CD14-positive monocyte (primary cell): ENCODE measurements around the gene IRF4. TPM values are rescaled to one million over a fixed set of nuclear protein-coding genes. Genes with fewer than 3 reads are reported as not detected.
A peak's percentile ranks its signal among the peaks of the same experiment; 100 is the strongest.

Source experiments
- DNase-seq, 3 donors: peaks; one replicate each; pipeline ENCODE4 v3.0.0-alpha.2; 2011 to 2022
- H2AFZ ChIP-seq: 2 replicates; pipeline ENCODE4 v1.6.0; 2012; ENCODE audit warnings: mild to moderate bottlenecking, low read depth, low read length, inconsistent platforms; ENCODE audit not compliant: insufficient read depth, poor library complexity, severe bottlenecking
- H3K27ac ChIP-seq, 2 donors: 1 replicate in 1 of 2; 2 replicates in 1 of 2; pipeline ENCODE4 v1.5.1; 2012 to 2013; ENCODE audit warnings: low read length in 2 of 2, control low read depth in 1 of 2, inconsistent platforms in 1 of 2, low read depth in 1 of 2, mild to moderate bottlenecking in 1 of 2
- H3K27me3 ChIP-seq, 2 donors: one replicate each; pipeline versions ENCODE4 v1.6.0 to v1.6.1; 2011 to 2013; ENCODE audit warnings: low read length in 2 of 2; ENCODE audit not compliant: control insufficient read depth in 2 of 2, insufficient read depth in 2 of 2
- H3K36me3 ChIP-seq, 2 donors: replicated peaks in 1 of 2; 1 replicate in 1 of 2; 2 replicates in 1 of 2; pipeline versions ENCODE4 v1.5.1 to v1.6.1; 2012 to 2013; ENCODE audit warnings: low read length in 2 of 2, control low read depth in 1 of 2, inconsistent platforms in 1 of 2, mild to moderate bottlenecking in 1 of 2; ENCODE audit not compliant: insufficient read depth in 2 of 2, control insufficient read depth in 1 of 2
- H3K4me1 ChIP-seq, 2 donors: 1 replicate in 1 of 2; 2 replicates in 1 of 2; pipeline versions ENCODE4 v1.5.1 to v1.6.1; 2012 to 2013; ENCODE audit warnings: low read length in 2 of 2, control low read depth in 1 of 2, inconsistent platforms in 1 of 2, mild to moderate bottlenecking in 1 of 2, moderate library complexity in 1 of 2; ENCODE audit not compliant: insufficient read depth in 2 of 2, control insufficient read depth in 1 of 2
- H3K4me2 ChIP-seq: replicated peaks from 2 replicates; pipeline ENCODE3; 2012; ENCODE audit warnings: low read length, moderate library complexity, mild to moderate bottlenecking; ENCODE audit not compliant: poor library complexity, severe bottlenecking; ENCODE audit errors: extremely low read depth
- H3K4me3 ChIP-seq, 3 experiments: fragments of 200-600 bp in 1 of 3; sonication (generic) in 1 of 3; replicated peaks in 1 of 3; 1 replicate in 2 of 3; 2 replicates in 1 of 3; pipeline ENCODE4 v1.5.1; 2011 to 2013; ENCODE audit warnings: low read length in 3 of 3, mild to moderate bottlenecking in 3 of 3, control low read depth in 2 of 3, low read depth in 2 of 3, inconsistent platforms in 1 of 3, moderate library complexity in 1 of 3
- H3K79me2 ChIP-seq: 2 replicates; pipeline ENCODE4 v1.6.0; 2012; ENCODE audit warnings: mild to moderate bottlenecking, control low read depth, inconsistent platforms, low read length, moderate library complexity; ENCODE audit not compliant: insufficient read depth
- H3K9ac ChIP-seq: 2 replicates; pipeline ENCODE4 v1.6.0; 2017; ENCODE audit warnings: low read length, mild to moderate bottlenecking; ENCODE audit not compliant: insufficient read depth, poor library complexity, severe bottlenecking
- H3K9me3 ChIP-seq, 2 donors: replicated peaks in 1 of 2; 1 replicate in 1 of 2; 2 replicates in 1 of 2; pipeline versions ENCODE4 v1.5.1 to v1.6.1; 2012 to 2013; ENCODE audit warnings: low read length in 2 of 2, control low read depth in 1 of 2; ENCODE audit not compliant: control insufficient read depth in 1 of 2, insufficient read depth in 1 of 2
- H4K20me1 ChIP-seq: 2 replicates; pipeline ENCODE4 v1.6.0; 2012; ENCODE audit warnings: mild to moderate bottlenecking, low read length, control low read depth, moderate library complexity; ENCODE audit not compliant: insufficient read depth
- H3K27ac Mint-ChIP-seq, 7 donors: one replicate each; pipeline ENCODE4 v1.8.0; 2020; ENCODE audit warnings: mild to moderate bottlenecking in 7 of 7, mixed read lengths in 7 of 7, moderate library complexity in 6 of 7, inconsistent platforms in 2 of 7
- H3K27me3 Mint-ChIP-seq, 3 donors: one replicate each; pipeline ENCODE4 v1.8.0; 2021 to 2022; ENCODE audit warnings: low read depth in 3 of 3, mild to moderate bottlenecking in 3 of 3, mixed read lengths in 3 of 3, moderate library complexity in 3 of 3, inconsistent platforms in 1 of 3
- H3K36me3 Mint-ChIP-seq, 2 donors: one replicate each; pipeline ENCODE4 v1.8.0; 2020; ENCODE audit warnings: mixed read lengths in 2 of 2, inconsistent platforms in 1 of 2, mild to moderate bottlenecking in 1 of 2
- H3K4me1 Mint-ChIP-seq: one replicate; pipeline ENCODE4 v1.8.0; 2020; ENCODE audit warnings: mild to moderate bottlenecking, mixed read lengths
- H3K4me3 Mint-ChIP-seq, 2 donors: one replicate each; pipeline ENCODE4 v1.8.0; 2020; ENCODE audit warnings: mild to moderate bottlenecking in 2 of 2, mixed read lengths in 2 of 2, moderate library complexity in 1 of 2
- H3K9me3 Mint-ChIP-seq, 7 donors: one replicate each; pipeline ENCODE4 v1.8.0; 2020 to 2022; ENCODE audit warnings: mixed read lengths in 7 of 7, mild to moderate bottlenecking in 6 of 7, moderate library complexity in 6 of 7, inconsistent platforms in 2 of 7
- WGBS: methylation state at CpG from one replicate; pipeline ENCODE4 v1.1.5; 2013; ENCODE audit warnings: missing lambda C conversion rate; ENCODE audit not compliant: insufficient coverage; 5-methylcytosine and 5-hydroxymethylcytosine counted together
- intact Hi-C, 2 donors: fragments of 100-400 bp; cut with micrococcal nuclease; formaldehyde crosslinking; loops; one replicate each; pipeline versions ENCODE4 v1.15.0 to v1.15.1; 2023
- polyA plus RNA-seq, 3 donors: library from polyadenylated mRNA; depleted of rRNA in 1 of 3; unstranded in 2 of 3; stranded (reverse) in 1 of 3; fragments of 300-500 nt in 2 of 3; fragments of >200 nt in 1 of 3; fragmentation: Illumina TruSeq in 2 of 3; gene quantifications; 1 replicate in 2 of 3; 2 replicates in 1 of 3; pipeline ENCODE4 v1.2.3, GENCODE V29; 2012 to 2021
- TF ChIP-seq, protein P1 (sequence below): fragments of 200-600 bp; IDR thresholded peaks from one replicate; pipeline ENCODE4 v1.8.0; 2022; ENCODE audit warnings: antibody characterized with exemption, mild to moderate bottlenecking

Gene IRF4
- polyA plus RNA-seq, 3 donors, result 3.0 to 13.6 (median 6.4) TPM

- H3K36me3 ChIP-seq, result no peaks in the 10 kb centered on the region
- intact Hi-C loops, result no loop called here
- peaks cover 2% of the 10 kb centered on the region for H3K4me1 Mint-ChIP-seq
- peaks cover 0 to 9% (median 8%) of the 10 kb centered on the region in 3 donors for H3K27me3 Mint-ChIP-seq
- H3K4me3 Mint-ChIP-seq, result peak overlapping the region in 1 of 2 donors; percentile 18
- H3K4me2 ChIP-seq, result no peak overlapping the region
- H3K27ac ChIP-seq, result no peak overlapping the region
- H2AFZ ChIP-seq, result no peak overlapping the region
- no peak overlapping the region for H3K9ac ChIP-seq
- H3K79me2 ChIP-seq, result no peaks in the 10 kb centered on the region
- TF ChIP-seq, protein P1, sequence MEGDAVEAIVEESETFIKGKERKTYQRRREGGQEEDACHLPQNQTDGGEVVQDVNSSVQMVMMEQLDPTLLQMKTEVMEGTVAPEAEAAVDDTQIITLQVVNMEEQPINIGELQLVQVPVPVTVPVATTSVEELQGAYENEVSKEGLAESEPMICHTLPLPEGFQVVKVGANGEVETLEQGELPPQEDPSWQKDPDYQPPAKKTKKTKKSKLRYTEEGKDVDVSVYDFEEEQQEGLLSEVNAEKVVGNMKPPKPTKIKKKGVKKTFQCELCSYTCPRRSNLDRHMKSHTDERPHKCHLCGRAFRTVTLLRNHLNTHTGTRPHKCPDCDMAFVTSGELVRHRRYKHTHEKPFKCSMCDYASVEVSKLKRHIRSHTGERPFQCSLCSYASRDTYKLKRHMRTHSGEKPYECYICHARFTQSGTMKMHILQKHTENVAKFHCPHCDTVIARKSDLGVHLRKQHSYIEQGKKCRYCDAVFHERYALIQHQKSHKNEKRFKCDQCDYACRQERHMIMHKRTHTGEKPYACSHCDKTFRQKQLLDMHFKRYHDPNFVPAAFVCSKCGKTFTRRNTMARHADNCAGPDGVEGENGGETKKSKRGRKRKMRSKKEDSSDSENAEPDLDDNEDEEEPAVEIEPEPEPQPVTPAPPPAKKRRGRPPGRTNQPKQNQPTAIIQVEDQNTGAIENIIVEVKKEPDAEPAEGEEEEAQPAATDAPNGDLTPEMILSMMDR, result no peak
- H3K4me1 ChIP-seq, result peaks cover 0 to 2% of the 10 kb centered on the region in 2 donors
- no peak overlapping the region for H3K27ac Mint-ChIP-seq
- 92% methylated on average over 8 of the region's 9 CpGs for WGBS
- peaks cover 0 to 5% (median 0%) of the 10 kb centered on the region in 7 donors for H3K9me3 Mint-ChIP-seq
- H3K36me3 Mint-ChIP-seq, result no peaks in the 10 kb centered on the region
- DNase-seq, result no peak
- H3K9me3 ChIP-seq, result no peaks in the 10 kb centered on the region
- H4K20me1 ChIP-seq, result no peaks in the 10 kb centered on the region
- no peak overlapping the region for H3K4me3 ChIP-seq
- H3K27me3 ChIP-seq, result no peaks in the 10 kb centered on the region
These were observed 48.2 kb downstream of the IRF4 start for GRCh38 chr6:439641-440167.

DNA sequence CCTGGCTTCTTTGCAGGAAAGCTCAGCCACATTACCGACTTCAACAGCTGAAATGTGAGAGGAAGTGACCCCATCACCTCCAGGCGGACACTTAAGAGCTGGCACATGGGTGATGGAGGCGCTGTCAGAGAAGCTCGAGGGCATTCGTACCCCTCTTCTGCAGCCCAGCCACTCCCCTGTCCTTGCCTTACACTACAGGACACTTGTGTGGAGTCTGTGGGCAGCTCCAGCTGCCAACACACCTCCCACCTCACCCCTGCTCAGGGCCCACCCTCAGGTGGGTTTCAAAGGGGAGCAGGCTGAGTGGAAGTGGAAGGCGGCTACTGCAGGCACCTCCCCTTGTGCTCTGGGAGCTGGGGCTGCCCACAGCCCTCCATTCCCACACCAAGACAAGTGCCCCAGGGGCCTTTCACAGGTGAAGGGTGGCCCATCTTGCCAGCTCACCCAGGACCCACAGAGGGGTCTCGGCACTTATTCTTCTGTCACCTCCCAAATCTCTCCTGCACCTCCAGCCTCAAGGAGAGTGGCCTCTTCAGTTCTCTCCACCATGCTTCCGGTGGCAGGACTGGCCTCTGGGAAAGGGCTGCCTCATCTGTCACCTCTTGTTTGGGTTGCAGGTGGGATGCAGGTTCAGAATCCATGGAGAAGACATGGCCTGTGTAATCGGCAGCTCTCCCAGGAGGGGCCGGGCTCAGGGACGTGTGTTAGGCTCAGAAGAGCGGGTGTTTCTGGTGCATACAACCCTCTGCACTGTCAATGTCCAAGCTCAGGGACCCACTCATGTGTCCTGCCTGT lies 49.8 kb downstream of the IRF4 start:
- no peaks in the 10 kb centered on the region for H3K36me3 Mint-ChIP-seq
- WGBS, result 80% methylated on average over 4 of the region's 12 CpGs
- no peak overlapping the region for H3K27ac ChIP-seq
- no peak overlapping the region for H3K4me3 ChIP-seq
- no peak overlapping the region for H3K4me2 ChIP-seq
- H3K36me3 ChIP-seq, result no peaks in the 10 kb centered on the region
- no peaks in the 10 kb centered on the region for H4K20me1 ChIP-seq
- intact Hi-C loops, result no loop called here
- peaks cover 3 to 11% (median 5%) of the 10 kb centered on the region in 3 donors for H3K27me3 Mint-ChIP-seq
- H3K4me1 ChIP-seq, result no peaks in the 10 kb centered on the region
- no peaks in the 10 kb centered on the region for H3K79me2 ChIP-seq
- no peaks in the 10 kb centered on the region for H3K9me3 ChIP-seq
- DNase-seq, result no peak
- H3K4me3 Mint-ChIP-seq, result no peak overlapping the region
- H3K9ac ChIP-seq, result no peak overlapping the region
- H3K4me1 Mint-ChIP-seq, result peaks cover 1% of the 10 kb centered on the region
- peaks cover 0 to 4% (median 0%) of the 10 kb centered on the region in 7 donors for H3K9me3 Mint-ChIP-seq
- no peaks in the 10 kb centered on the region for H3K27me3 ChIP-seq
- H2AFZ ChIP-seq, result no peak overlapping the region
- TF ChIP-seq, protein P1, result no peak
- peak overlapping the region in 1 of 7 donors; percentile 16 for H3K27ac Mint-ChIP-seq
